Purkinje cell (primary cell): Measurements from ENCODE around the gene GBX1. TPM values are rescaled to one million over a fixed set of nuclear protein-coding genes. Genes with fewer than 3 reads are reported as not detected.

Experiments used
- polyA plus RNA-seq: library from polyadenylated mRNA; unstranded; fragments of >200 nt; fragmentation: Nextera tagmentation; gene quantifications from 2 replicates; pipeline ENCODE4 v1.2.1, GENCODE V29; 2014

Gene GBX1
- polyA plus RNA-seq, result not detected in 2 replicates

DNA sequence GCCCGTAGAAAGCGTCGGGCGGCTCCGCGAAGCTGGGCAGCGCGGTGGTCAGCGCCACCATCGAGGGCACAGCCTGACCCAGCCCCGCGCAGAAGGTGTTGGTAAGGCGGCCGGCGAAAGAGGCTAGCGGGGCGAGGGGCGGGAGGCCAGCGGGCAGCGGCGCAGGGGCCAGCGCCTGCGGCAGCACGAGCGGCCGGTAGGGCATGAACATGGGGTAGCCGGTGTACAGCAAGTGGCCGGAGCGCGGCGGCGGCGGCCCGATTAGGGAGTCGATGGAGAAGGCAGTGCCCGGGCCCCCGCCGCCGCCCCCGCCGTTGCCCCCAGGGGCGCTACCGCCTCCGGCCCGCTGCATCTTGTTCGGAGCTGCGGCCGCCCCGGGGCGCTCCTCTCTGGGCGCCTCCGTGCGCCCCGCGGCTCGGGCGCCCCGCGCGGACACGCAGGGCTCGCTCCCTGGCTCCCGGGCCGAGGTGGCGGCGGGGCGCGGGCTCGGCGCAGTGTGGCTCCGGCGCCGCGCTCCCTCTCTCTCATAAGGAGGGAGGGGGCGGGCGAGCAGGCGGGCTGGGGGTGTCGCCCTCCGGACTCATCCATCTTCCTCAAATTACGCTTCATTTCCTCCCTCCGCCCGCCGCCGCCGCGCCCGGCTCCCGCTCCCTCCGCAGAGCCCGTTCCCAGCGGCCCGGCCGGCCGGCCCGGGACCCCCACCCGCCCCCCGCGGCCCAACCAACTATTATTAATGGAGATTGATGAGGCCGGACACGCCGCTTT, at the start of gene GBX1:
TSS of gene GBX1 (minus strand) at position 498 of the 765 bp plus-strand sequence. CDS start at position 352, 146 bp downstream.

DNA sequence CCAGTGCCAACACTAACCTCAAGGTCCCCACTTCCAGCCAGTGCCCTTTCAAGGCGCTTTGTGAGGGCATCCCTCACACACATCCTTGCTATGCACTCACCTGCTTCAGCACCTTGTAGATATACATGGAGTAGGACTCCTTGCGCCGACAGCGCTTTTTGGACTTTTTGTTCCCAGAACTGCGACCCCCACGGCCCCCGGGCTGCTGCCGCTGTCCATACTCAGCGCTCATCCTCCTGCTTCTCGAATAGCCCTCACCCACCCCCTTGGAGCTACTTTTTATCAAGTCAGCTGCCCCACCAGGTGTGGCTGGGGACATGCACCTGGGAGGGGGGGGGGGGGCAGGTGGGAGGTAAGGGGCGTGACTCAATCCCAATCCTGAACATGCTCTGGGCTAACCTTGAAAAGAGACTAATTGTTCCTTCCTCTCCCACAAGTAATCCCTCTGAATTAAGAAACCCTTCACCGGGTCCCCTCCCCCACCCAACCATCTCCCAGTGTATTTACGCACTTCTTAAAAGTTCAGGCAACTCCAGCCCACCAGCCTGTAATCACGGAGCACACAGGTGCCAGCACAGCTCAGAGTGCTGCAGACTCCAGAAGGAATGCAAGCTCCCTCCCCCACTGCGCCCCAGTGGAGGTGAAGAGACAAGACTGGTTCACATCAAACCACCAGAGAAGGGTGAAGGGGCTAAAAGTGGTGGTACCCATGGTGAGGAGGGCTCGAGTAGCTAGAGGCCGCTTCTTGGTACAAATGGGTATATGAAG, 42.8 kb upstream of the GBX1 start, which contains the start of gene H2BK1:
TSS of gene H2BK1 (minus strand) at position 402 of the 768 bp plus-strand sequence. CDS start at position 232, 170 bp downstream.

DNA sequence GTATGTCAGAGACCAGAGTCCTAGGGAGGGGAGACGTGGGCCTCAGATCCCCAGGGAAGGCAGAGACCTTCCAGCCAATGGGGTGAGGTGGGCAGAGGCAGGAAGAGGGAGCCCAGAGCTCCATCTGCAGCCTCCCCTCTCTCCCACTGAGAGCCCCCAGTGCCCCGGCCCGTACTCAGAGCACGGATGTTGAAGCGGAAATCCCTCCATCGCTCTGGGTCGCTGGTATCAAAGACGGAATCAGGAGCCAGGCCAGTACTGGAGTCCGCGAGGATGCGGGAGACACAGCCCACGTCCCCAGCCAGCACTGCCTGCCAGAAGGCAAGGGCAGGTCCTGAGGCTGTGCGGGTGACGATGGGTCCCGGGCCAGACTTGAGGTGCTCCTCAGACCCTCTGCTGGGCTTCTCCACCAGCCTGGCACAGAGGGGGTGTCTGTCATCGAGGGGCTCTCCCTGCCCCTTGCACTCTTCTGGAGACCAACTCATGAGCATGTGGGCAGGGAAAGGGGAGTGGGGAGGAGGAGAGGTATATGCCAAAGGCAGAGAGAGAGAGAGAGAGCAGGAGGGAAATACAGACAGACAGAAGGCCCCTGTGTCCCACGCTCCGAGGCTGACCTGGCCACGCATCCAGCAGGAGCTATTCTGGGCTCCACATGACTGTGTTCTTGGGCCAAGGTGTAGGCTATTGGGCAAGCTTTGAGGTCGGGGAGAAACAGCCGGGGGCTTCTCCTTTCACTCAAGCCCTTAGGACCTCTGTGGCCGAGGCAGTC, 19.3 kb upstream of the GBX1 start, which contains the start of gene ASB10:
TSS of gene ASB10 (minus strand) at position 611 of the 769 bp plus-strand sequence. CDS start at position 491, 120 bp downstream.

Other genes with a start within 250 kb of the GBX1 start
- gene KCNH2, start 189.4 kb downstream of the GBX1 start, polyA plus RNA-seq, result 4.1 and 6.4 TPM in 2 replicates
- gene NOS3, start 176.7 kb downstream of the GBX1 start, polyA plus RNA-seq, result not detected in 2 replicates
- gene ATG9B, start 143.2 kb downstream of the GBX1 start, polyA plus RNA-seq, result 2.2 TPM in 2 replicates
- 2.3 and 3.6 TPM in 2 replicates for gene ABCB8, start 139.2 kb downstream of the GBX1 start, polyA plus RNA-seq
- gene ASIC3, start 119.2 kb downstream of the GBX1 start, polyA plus RNA-seq, result 3.1 and 3.3 TPM in 2 replicates
- 109 and 121 TPM in 2 replicates for gene CDK5, start 109.8 kb downstream of the GBX1 start, polyA plus RNA-seq
- 2.2 and 8.2 TPM in 2 replicates for gene SLC4A2, start 108.1 kb downstream of the GBX1 start, polyA plus RNA-seq
- gene FASTK, start 86.9 kb downstream of the GBX1 start, polyA plus RNA-seq, result 1.3 and 1.9 TPM in 2 replicates
- 0.53 TPM in 1 of 2 replicates, not detected in the other for gene TMUB1, start 84.2 kb downstream of the GBX1 start, polyA plus RNA-seq
- gene AGAP3, start 81.2 kb downstream of the GBX1 start, polyA plus RNA-seq, result 15.5 and 22.0 TPM in 2 replicates
- not detected in 2 replicates for gene ASB10, start 19.6 kb upstream of the GBX1 start, polyA plus RNA-seq
- gene H2BK1, start 42.8 kb upstream of the GBX1 start, polyA plus RNA-seq, result not detected in 2 replicates
- gene ABCF2, start 59.5 kb upstream of the GBX1 start, polyA plus RNA-seq, result 11.9 and 16.6 TPM in 2 replicates
- gene CHPF2, start 64.8 kb upstream of the GBX1 start, polyA plus RNA-seq, result 0.94 and 2.9 TPM in 2 replicates
- gene SMARCD3, start 81.0 kb upstream of the GBX1 start, polyA plus RNA-seq, result 9.6 and 10.6 TPM in 2 replicates
- 48.8 and 56.7 TPM in 2 replicates for gene NUB1, start 174.1 kb upstream of the GBX1 start, polyA plus RNA-seq
- not detected in 2 replicates for gene WDR86, start 242.3 kb upstream of the GBX1 start, polyA plus RNA-seq